GM12878 (cell line): ENCODE measurements around the gene KCNQ1. TPM values are rescaled to one million over a fixed set of nuclear protein-coding genes. Genes with fewer than 3 reads are reported as not detected.

ENCODE experiments used
- ATAC-seq: fragments of 200-7000 bp; cut with Tn5 transposase; 3 replicates; pipeline ENCODE4 v1.9.1; 2020; ENCODE audit warnings: mild to moderate bottlenecking, moderate library complexity
- BruUV-seq: library from RNA; stranded (reverse); fragments of 400-500 nt; replicated peaks from 2 replicates; lab custom pipeline; 2021; lab: Mats Ljungman, UMichigan
- CTCF ChIA-PET: fragments of 300-600 bp; sonication (Branson Sonifier 250); formaldehyde crosslinking; extraction: SDS; loops from one replicate; lab custom pipeline; 2021; ENCODE audit warnings: inconsistent platforms; lab: Yijun Ruan, JAX
- POLR2A ChIA-PET: fragments of 350-600 bp; formaldehyde crosslinking; extraction: SDS; loops from one replicate; lab custom pipeline; 2021; ENCODE audit warnings: inconsistent platforms; lab: Charles Lee
- RAD21 ChIA-PET: fragments of 300-600 bp; sonication (Branson Sonifier 250); formaldehyde crosslinking; loops from one replicate; lab custom pipeline; 2023; ENCODE audit warnings: antibody characterized with exemption; ENCODE audit not compliant: unreplicated experiment; lab: Charles Lee
- SMC1A ChIA-PET: fragments of 300-600 bp; sonication (Branson Sonifier 250); formaldehyde crosslinking; loops from one replicate; lab custom pipeline; 2023; ENCODE audit not compliant: unreplicated experiment, uncharacterized antibody; lab: Charles Lee
- DNase-seq: peaks from one replicate; pipeline ENCODE4 v3.0.0-alpha.2; 2011; ENCODE audit warnings: low read depth, low spot score
- FAIRE-seq: peaks from 3 replicates; lab custom pipeline; 2011; peaks lifted over from hg19 to GRCh38; lab: Jason Lieb, UNC
- H2AFZ ChIP-seq: 2 replicates; pipeline ENCODE4 v1.6.0; 2011; ENCODE audit warnings: low read depth, low read length, control low read depth; ENCODE audit not compliant: control insufficient read depth
- H3K27ac ChIP-seq: 2 replicates; pipeline ENCODE4 v1.5.1; 2011; ENCODE audit warnings: control low read depth; ENCODE audit not compliant: control insufficient read depth, insufficient read depth
- H3K27me3 ChIP-seq, 2 experiments: replicated peaks in 1 of 2; 2 replicates each; pipeline versions ENCODE4 v1.6.0 to v1.6.1; 2011; ENCODE audit warnings: low read length in 1 of 2; ENCODE audit not compliant: control insufficient read depth in 2 of 2, insufficient read depth in 2 of 2
- H3K36me3 ChIP-seq, 2 experiments: 2 replicates each; pipeline ENCODE4 v1.5.1; 2011; ENCODE audit warnings: low read length in 1 of 2; ENCODE audit not compliant: control insufficient read depth in 2 of 2, insufficient read depth in 2 of 2
- H3K4me1 ChIP-seq: 2 replicates; pipeline ENCODE4 v1.6.1; 2011; ENCODE audit warnings: mild to moderate bottlenecking, low read length, moderate library complexity, mixed read lengths; ENCODE audit not compliant: control insufficient read depth, insufficient read depth
- H3K4me2 ChIP-seq: 2 replicates; pipeline ENCODE4 v1.6.0; 2011; ENCODE audit warnings: control low read depth; ENCODE audit not compliant: control insufficient read depth, insufficient read depth
- H3K4me3 ChIP-seq: fragments of 200-600 bp; sonication (generic); 2 replicates; pipeline ENCODE4 v1.5.1; 2016
- H3K79me2 ChIP-seq: 2 replicates; pipeline ENCODE4 v1.6.0; 2011; ENCODE audit warnings: low read length; ENCODE audit not compliant: control insufficient read depth, insufficient read depth
- H3K9ac ChIP-seq: 2 replicates; pipeline ENCODE4 v1.8.0; 2011; ENCODE audit warnings: low read length, control low read depth, mixed read lengths; ENCODE audit not compliant: control insufficient read depth, insufficient read depth
- H3K9me3 ChIP-seq: replicated peaks from 3 replicates; pipeline ENCODE4 v1.5.1; 2011; ENCODE audit warnings: mild to moderate bottlenecking, low read length; ENCODE audit not compliant: control insufficient read depth, insufficient read depth
- H4K20me1 ChIP-seq: 2 replicates; pipeline ENCODE4 v1.6.0; 2011; ENCODE audit not compliant: control insufficient read depth, insufficient read depth
- EZH2 ChIP-seq: IDR thresholded peaks from 2 replicates; pipeline ENCODE4 v1.6.1; 2012; ENCODE audit warnings: low read depth, mild to moderate bottlenecking, control low read depth, inconsistent platforms, low read length, borderline replicate concordance; ENCODE audit not compliant: control insufficient read depth
- GABPA ChIP-seq: IDR thresholded peaks from 2 replicates; pipeline ENCODE4 v1.6.1; 2014; ENCODE audit warnings: antibody characterized with exemption, low read depth, mild to moderate bottlenecking, inconsistent platforms
- NBN ChIP-seq: fragments of 450-650 bp; IDR thresholded peaks from 2 replicates; pipeline ENCODE4 v1.6.1; 2016
- NFYB ChIP-seq: IDR thresholded peaks from 2 replicates; pipeline ENCODE4 v1.6.1; 2011; ENCODE audit warnings: low read depth, mild to moderate bottlenecking, low read length, improper control_type of control experiment, moderate library complexity; ENCODE audit not compliant: insufficient read depth
- PAX8 ChIP-seq: fragments of 450-650 bp; IDR thresholded peaks from 2 replicates; pipeline ENCODE4 v1.6.1; 2017; ENCODE audit warnings: mild to moderate bottlenecking, moderate library complexity
- TAF1 ChIP-seq: IDR thresholded peaks from 2 replicates; pipeline ENCODE4 v1.6.1; 2011; ENCODE audit warnings: mild to moderate bottlenecking, low read depth, low read length, borderline replicate concordance
- TCF12 ChIP-seq: IDR thresholded peaks from 2 replicates; pipeline ENCODE4 v1.6.1; 2011; ENCODE audit warnings: low read depth, mild to moderate bottlenecking, low read length
- ZNF384 ChIP-seq: IDR thresholded peaks from 2 replicates; pipeline ENCODE4 v1.6.1; 2012; ENCODE audit warnings: low read depth, mild to moderate bottlenecking, low read length, improper control_type of control experiment, borderline replicate concordance
- WGBS: methylation state at CpG from one replicate; pipeline ENCODE4 v1.1.6; 2016; ENCODE audit warnings: low lambda C conversion rate; ENCODE audit not compliant: insufficient replicate concordance, insufficient coverage; ENCODE audit errors: missing lambda C conversion rate; 5-methylcytosine and 5-hydroxymethylcytosine counted together
- in situ Hi-C: fragments of 300-500 bp; cut with MboI; formaldehyde crosslinking; loops from 9 replicates; pipeline ENCODE4 v1.14.3; 2018; ENCODE audit warnings: mixed read lengths
- intact Hi-C: fragments of 100-400 bp; cut with micrococcal nuclease; formaldehyde crosslinking; loops from one replicate; pipeline ENCODE4 v1.14.2; 2022; ENCODE audit not compliant: unreplicated experiment
- polyA plus RNA-seq, 11 experiments: library from polyadenylated mRNA; depleted of rRNA in 4 of 11; unstranded in 6 of 11; stranded (reverse) in 5 of 11; fragments of >200 nt; fragmentation: Nextera tagmentation in 4 of 11; fragmentation: Illumina TruSeq in 1 of 11; extraction: Ambion mirVana in 4 of 11; extraction: Trizol in 1 of 11; gene quantifications; 1 replicate in 1 of 11; 2 replicates in 10 of 11; pipeline versions ENCODE4 v1.2.1 to v1.2.3, GENCODE V29; 2011 to 2016; ENCODE audit warnings: inconsistent platforms in 2 of 11, missing spikeins in 2 of 11, low read depth in 1 of 11
- total RNA-seq, 4 experiments: library from RNA; depleted of rRNA in 3 of 4; stranded (reverse); fragments of >200 nt in 3 of 4; fragmentation: Illumina TruSeq in 1 of 4; extraction: Trizol in 1 of 4; gene quantifications; 2 replicates each; pipeline versions ENCODE4 v1.2.1 to v1.2.3, GENCODE V29; 2013 to 2021
- TF ChIP-seq, protein P1 (sequence below): IDR thresholded peaks from 2 replicates; pipeline ENCODE4 v1.6.1; 2012; ENCODE audit warnings: low read depth, low read length, improper control_type of control experiment

The KCNQ1 gene
- total and polyA plus RNA-seq, 10 of the 15 experiments (the other 5 are each of a cell fraction or from before 2014, with no cell fraction given) = 0.03 to 0.15 (median 0.12) TPM; not detected in 7

DNA sequence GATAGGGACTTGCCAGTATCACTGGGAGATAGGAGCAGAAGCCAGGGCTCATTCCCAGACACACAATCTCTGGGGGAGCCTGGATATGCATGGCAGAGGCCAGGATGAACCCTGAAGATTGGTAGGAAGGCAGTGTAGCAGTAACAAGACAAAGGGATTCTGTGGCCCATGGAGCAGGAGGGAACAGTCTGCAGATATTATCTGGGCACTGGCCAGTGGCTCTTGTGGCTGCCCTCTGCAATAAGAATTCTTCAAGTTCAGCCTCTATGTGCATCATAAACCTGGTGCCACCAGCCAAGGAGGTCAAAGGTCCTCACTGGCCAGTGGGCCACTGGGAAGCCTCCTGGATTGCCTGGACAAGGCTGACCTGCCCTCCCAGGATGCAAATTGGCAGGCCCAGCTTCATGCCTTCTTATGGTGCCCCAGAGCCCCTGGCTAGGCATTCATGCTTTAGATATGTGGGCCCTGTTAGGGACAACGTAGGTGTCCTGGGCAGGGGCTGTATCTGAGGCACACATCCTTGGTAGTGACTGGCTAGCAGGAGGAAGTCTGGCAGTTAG is 225.8 kb downstream of the KCNQ1 start:
- Histone ChIP-seq H3K27ac (no peak overlapping the region), H3K9ac (no peak overlapping the region), H2AFZ (no peak overlapping the region), H3K27me3 (no peaks in the 10 kb centered on the region), H3K36me3 (no peaks in the 10 kb centered on the region; a peak in 2 of 4 replicates), H3K4me2 (no peak overlapping the region), H3K9me3 (no peaks in the 10 kb centered on the region), H3K4me3 (no peak overlapping the region), H3K79me2 (no peaks in the 10 kb centered on the region; the same call in 1 of the 2 replicates), H4K20me1 (no peaks in the 10 kb centered on the region), H3K4me1 (no peaks in the 10 kb centered on the region)
- in situ Hi-C loops = no loop called here
- FAIRE-seq (no peak), DNase-seq (no peak), ATAC-seq (no peak)
- no TSS peak for BruUV-seq
- RAD21 ChIA-PET = no interaction called here
- SMC1A ChIA-PET = no interaction called here
- intact Hi-C loops = no loop called here
- TF ChIP-seq EZH2 = no peak
- no peak for TF ChIP-seq NBN
- TF ChIP-seq, protein P1, sequence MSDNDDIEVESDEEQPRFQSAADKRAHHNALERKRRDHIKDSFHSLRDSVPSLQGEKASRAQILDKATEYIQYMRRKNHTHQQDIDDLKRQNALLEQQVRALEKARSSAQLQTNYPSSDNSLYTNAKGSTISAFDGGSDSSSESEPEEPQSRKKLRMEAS = no peak
- TF ChIP-seq ZNF384 = no peak
- no peak for TF ChIP-seq TCF12
- TF ChIP-seq GABPA = no peak
- TF ChIP-seq PAX8 = no peak
- no peak for TF ChIP-seq NFYB
- TF ChIP-seq TAF1 = no peak
- CTCF ChIA-PET = no interaction called here
- POLR2A ChIA-PET = no interaction called here
- WGBS = 27% methylated on average over 1 of the region's 1 CpG
